DND-41 (cell line): ENCODE results near the gene GNB5.

Experiments used
- ATAC-seq: fragments of 200-7000 bp; cut with Tn5 transposase; 3 replicates; pipeline ENCODE4 v1.9.1; 2021; ENCODE audit warnings: low read depth; ENCODE audit not compliant: insufficient read depth
- DNase-seq: peaks from one replicate; pipeline ENCODE4 v3.0.0-alpha.2; 2020
- H2AFZ ChIP-seq: 2 replicates; pipeline ENCODE4 v1.6.0; 2012; ENCODE audit warnings: low read depth, low read length
- H3K27ac ChIP-seq: 2 replicates; pipeline ENCODE4 v1.5.1; 2012; ENCODE audit warnings: low read length, inconsistent platforms
- H3K27me3 ChIP-seq: fragments of 200-600 bp; sonication (generic); 2 replicates; pipeline ENCODE4 v1.6.0; 2012; ENCODE audit warnings: low read length, mild to moderate bottlenecking, inconsistent platforms; ENCODE audit not compliant: insufficient read depth, poor library complexity
- H3K36me3 ChIP-seq: 2 replicates; pipeline ENCODE4 v1.5.1; 2012; ENCODE audit warnings: low read length, inconsistent platforms; ENCODE audit not compliant: insufficient read depth
- H3K4me1 ChIP-seq: 2 replicates; pipeline ENCODE4 v1.5.1; 2012; ENCODE audit warnings: mild to moderate bottlenecking, low read length; ENCODE audit not compliant: insufficient read depth
- H3K4me2 ChIP-seq: 2 replicates; pipeline ENCODE4 v1.6.0; 2012; ENCODE audit warnings: mild to moderate bottlenecking, moderate library complexity, low read length, inconsistent platforms; ENCODE audit not compliant: insufficient read depth
- H3K4me3 ChIP-seq, 2 experiments: fragments of 200-600 bp in 1 of 2; shearing (Covaris generic) in 1 of 2; 2 replicates each; pipeline ENCODE4 v1.5.1; 2012 to 2016; ENCODE audit warnings: inconsistent platforms in 2 of 2, low read length in 2 of 2, mild to moderate bottlenecking in 2 of 2, low read depth in 1 of 2, moderate library complexity in 1 of 2
- H3K79me2 ChIP-seq: 2 replicates; pipeline ENCODE4 v1.6.0; 2012; ENCODE audit warnings: low read length, inconsistent platforms; ENCODE audit not compliant: insufficient read depth
- H3K9ac ChIP-seq: 2 replicates; pipeline ENCODE4 v1.6.0; 2012; ENCODE audit warnings: low read depth, mild to moderate bottlenecking, inconsistent platforms, low read length, moderate library complexity
- H3K9me3 ChIP-seq: 2 replicates; pipeline ENCODE4 v1.5.1; 2012; ENCODE audit warnings: low read length, moderate library complexity, mild to moderate bottlenecking, inconsistent platforms; ENCODE audit not compliant: insufficient read depth, severe bottlenecking
- H4K20me1 ChIP-seq: 2 replicates; pipeline ENCODE4 v1.6.0; 2012; ENCODE audit warnings: low read length; ENCODE audit not compliant: insufficient read depth
- CTCF ChIP-seq: IDR thresholded peaks from 2 replicates; pipeline ENCODE4 v1.5.1; 2012; ENCODE audit warnings: borderline replicate concordance, low read length, moderate library complexity, mild to moderate bottlenecking; ENCODE audit not compliant: poor library complexity, severe bottlenecking; ENCODE audit errors: extremely low read depth
- EZH2 ChIP-seq: IDR thresholded peaks from 3 replicates; pipeline ENCODE4 v1.6.1; 2012; ENCODE audit warnings: borderline replicate concordance, low read depth, mild to moderate bottlenecking, moderate library complexity, low read length, inconsistent platforms; ENCODE audit not compliant: severe bottlenecking

GNB5 gene

GRCh38 chr15:52139599-52140462 is 51.4 kb downstream of the GNB5 start:
- H3K4me2 ChIP-seq, result no peak overlapping the region
- peak overlapping the region; percentile 52; the same call in 1 of the 2 replicates for H3K27ac ChIP-seq
- peaks cover 7% of the 10 kb centered on the region; the same call in 1 of the 2 replicates for H3K36me3 ChIP-seq

GRCh38 chr15:52137432-52138357 is 53.5 kb downstream of the GNB5 start:
- H3K4me2 ChIP-seq, result no peak overlapping the region
- H4K20me1 ChIP-seq, result no peaks in the 10 kb centered on the region
- no peaks in the 10 kb centered on the region for H3K9me3 ChIP-seq
- no peaks in the 10 kb centered on the region for H3K4me1 ChIP-seq
- TF ChIP-seq CTCF (no peak), EZH2 (no peak)
- DNase-seq (no peak), ATAC-seq (no peak)
- H3K27me3 ChIP-seq, result no peaks in the 10 kb centered on the region
- no peak overlapping the region for H3K27ac ChIP-seq
- peaks cover 3% of the 10 kb centered on the region for H3K36me3 ChIP-seq
- no peaks in the 10 kb centered on the region for H3K79me2 ChIP-seq
- H3K9ac ChIP-seq, result no peak overlapping the region
- H3K4me3 ChIP-seq, result no peak overlapping the region
- H2AFZ ChIP-seq, result no peak overlapping the region

More at GRCh38 chr15:52139599-52140462, 51.4 kb downstream of the GNB5 start:
- Histone ChIP-seq H2AFZ (peak overlapping the region; percentile 45; the same call in 1 of the 2 replicates), H3K9ac (no peak overlapping the region), H3K4me3 (no peak overlapping the region), H3K9me3 (no peaks in the 10 kb centered on the region), H3K27me3 (no peaks in the 10 kb centered on the region), H3K79me2 (no peaks in the 10 kb centered on the region), H3K4me1 (no peaks in the 10 kb centered on the region), H4K20me1 (no peaks in the 10 kb centered on the region)
- DNase-seq (peak; percentile 63), ATAC-seq (peak; percentile 80)
- TF ChIP-seq CTCF (peak; percentile 83), EZH2 (no peak)

GRCh38 chr15:52136442-52136980 is 54.7 kb downstream of the GNB5 start:
- H3K36me3 ChIP-seq, result peaks cover 7% of the 10 kb centered on the region
- DNase-seq (no peak), ATAC-seq (no peak)
- no peaks in the 10 kb centered on the region for H3K79me2 ChIP-seq
- TF ChIP-seq CTCF (no peak), EZH2 (no peak)
- H3K4me3 ChIP-seq, result no peak overlapping the region
- no peaks in the 10 kb centered on the region for H3K9me3 ChIP-seq
- H3K4me2 ChIP-seq, result no peak overlapping the region
- no peak overlapping the region for H2AFZ ChIP-seq
- H3K4me1 ChIP-seq, result no peaks in the 10 kb centered on the region
- no peaks in the 10 kb centered on the region for H3K27me3 ChIP-seq
- no peaks in the 10 kb centered on the region for H4K20me1 ChIP-seq
- no peak overlapping the region for H3K9ac ChIP-seq
- H3K27ac ChIP-seq, result no peak overlapping the region
